ENCODE measurements around the gene MAG. TPM values are rescaled to one million over a fixed set of nuclear protein-coding genes. Genes with fewer than 3 reads are reported as not detected.

Gene MAG
- total RNA-seq, 1 experiment from 2014 or later: 13.4 TPM

DNA sequence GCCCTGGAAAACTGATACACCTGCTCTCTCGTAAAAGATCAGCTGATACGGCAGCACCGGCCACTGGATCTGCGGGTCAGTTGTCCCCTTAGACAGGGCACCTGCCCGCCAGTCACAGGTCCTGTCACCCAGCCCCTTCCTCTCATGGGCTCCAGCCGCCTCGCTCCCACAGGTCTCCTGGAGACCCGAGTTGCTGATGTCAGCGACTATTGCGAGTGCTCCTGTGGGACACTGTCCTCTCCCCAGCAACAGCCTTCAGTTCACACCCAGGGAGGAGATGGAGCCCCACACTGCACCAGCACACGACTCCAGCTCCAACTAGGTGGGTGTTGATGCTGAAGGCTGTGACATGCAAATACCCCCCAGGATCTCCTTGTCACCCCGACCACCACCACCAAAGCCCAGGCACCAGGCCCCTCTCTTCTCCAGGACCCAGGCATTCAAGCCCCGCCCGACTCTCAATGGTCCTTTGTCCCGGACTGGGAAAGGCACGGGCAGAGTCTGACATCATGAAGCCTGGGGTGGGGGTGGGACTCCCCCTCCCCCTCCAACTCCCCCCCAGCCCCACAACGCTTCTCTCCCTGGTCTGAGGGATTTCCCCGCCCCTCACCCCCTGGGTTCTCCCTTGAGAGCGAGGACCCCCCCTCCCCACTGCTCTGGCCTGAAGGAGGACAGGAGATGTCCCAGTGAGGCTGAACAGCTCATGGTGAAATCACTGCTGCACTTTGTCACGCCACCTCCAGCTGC, 1.4 kb upstream of the MAG start:
- ChIA-PET POLR2A (ENCODE audit: unreplicated experiment) (no interaction called here), CTCF (interaction anchor here (0.5 to 0.6 kb wide), 2 partner anchors 65 to 220 kb away, joined by 4 to 13 read pairs; no protein-coding TSS in a partner anchor)
- H3K4me2 ChIP-seq: no peak overlapping the region
- no peaks in the 10 kb centered on the region for H3K36me3 ChIP-seq (ENCODE audit: low read depth)
- intact Hi-C loops (cut with micrococcal nuclease; ENCODE audit: unreplicated experiment): no loop called here
- DNase-seq: no peak
- no TSS peak for BruUV-seq (replicated peaks)
- no peak for TF ChIP-seq EZH2 (IDR thresholded peaks at IDR 0.05; ENCODE audit: low read depth)
- TF ChIP-seq, protein P1, sequence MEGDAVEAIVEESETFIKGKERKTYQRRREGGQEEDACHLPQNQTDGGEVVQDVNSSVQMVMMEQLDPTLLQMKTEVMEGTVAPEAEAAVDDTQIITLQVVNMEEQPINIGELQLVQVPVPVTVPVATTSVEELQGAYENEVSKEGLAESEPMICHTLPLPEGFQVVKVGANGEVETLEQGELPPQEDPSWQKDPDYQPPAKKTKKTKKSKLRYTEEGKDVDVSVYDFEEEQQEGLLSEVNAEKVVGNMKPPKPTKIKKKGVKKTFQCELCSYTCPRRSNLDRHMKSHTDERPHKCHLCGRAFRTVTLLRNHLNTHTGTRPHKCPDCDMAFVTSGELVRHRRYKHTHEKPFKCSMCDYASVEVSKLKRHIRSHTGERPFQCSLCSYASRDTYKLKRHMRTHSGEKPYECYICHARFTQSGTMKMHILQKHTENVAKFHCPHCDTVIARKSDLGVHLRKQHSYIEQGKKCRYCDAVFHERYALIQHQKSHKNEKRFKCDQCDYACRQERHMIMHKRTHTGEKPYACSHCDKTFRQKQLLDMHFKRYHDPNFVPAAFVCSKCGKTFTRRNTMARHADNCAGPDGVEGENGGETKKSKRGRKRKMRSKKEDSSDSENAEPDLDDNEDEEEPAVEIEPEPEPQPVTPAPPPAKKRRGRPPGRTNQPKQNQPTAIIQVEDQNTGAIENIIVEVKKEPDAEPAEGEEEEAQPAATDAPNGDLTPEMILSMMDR (conservative IDR thresholded peaks at IDR 0.05): no peak
- H2AFZ ChIP-seq: no peak overlapping the region
- no peak overlapping the region for H3K4me3 ChIP-seq
- peaks cover 8% of the 10 kb centered on the region; the same call in 1 of the 2 replicates for H3F3A ChIP-seq (ENCODE audit: insufficient read depth, low read depth)
- H3K27me3 ChIP-seq (ENCODE audit: insufficient read depth, low read depth): 0 out of 2 replicates have a peak, but pooled peaks cover 3% of the 10 kb centered on the region
- H3K4me1 ChIP-seq (replicated peaks; ENCODE audit: insufficient read depth): peaks cover 11% of the 10 kb centered on the region; the same call in 1 of the 2 replicates
- no peaks in the 10 kb centered on the region for H4K20me1 ChIP-seq (ENCODE audit: insufficient read depth)
- H3K9me2 ChIP-seq (ENCODE audit: insufficient read depth): no peaks in the 10 kb centered on the region
- no peaks in the 10 kb centered on the region for H3K9me3 ChIP-seq (ENCODE audit: insufficient read depth, low read depth)
- no peak overlapping the region for H3K27ac ChIP-seq
- H3K79me2 ChIP-seq (ENCODE audit: low read depth): no peaks in the 10 kb centered on the region

DNA sequence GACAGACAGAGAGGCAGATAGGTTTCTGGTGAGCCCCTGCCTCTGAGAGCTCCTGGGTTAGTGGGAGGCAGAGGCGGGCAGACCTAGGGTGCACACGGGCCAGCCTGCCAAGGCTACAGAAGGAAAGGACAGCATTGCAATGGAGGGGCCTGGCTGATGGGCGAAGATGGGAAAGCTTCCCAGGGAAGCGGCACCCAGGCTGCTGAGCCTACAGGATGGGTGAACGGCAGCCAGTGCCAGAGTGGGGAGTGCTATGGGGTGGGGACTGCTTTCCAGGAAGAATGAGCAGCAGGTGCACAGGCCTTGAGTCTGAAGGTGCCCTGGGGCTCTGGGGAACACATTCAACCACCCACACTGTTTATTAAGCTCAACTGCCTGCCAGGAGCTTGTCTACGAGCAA, 702 bp upstream of the MAG start:
- CTCF ChIA-PET: interaction anchor here (0.5 to 0.7 kb wide), 3 partner anchors 15 to 219 kb away, joined by 3 to 13 read pairs (median 4); no protein-coding TSS in a partner anchor
- intact Hi-C loops (cut with micrococcal nuclease; ENCODE audit: unreplicated experiment): no loop called here
- DNase-seq: peak in 1 of 2 experiments; percentile 54
- H3K27me3 ChIP-seq (ENCODE audit: insufficient read depth, low read depth): 0 out of 2 replicates have a peak, but pooled peaks cover 3% of the 10 kb centered on the region
- no TSS peak for BruUV-seq (replicated peaks)
- H3K9me3 ChIP-seq (ENCODE audit: insufficient read depth, low read depth): no peaks in the 10 kb centered on the region
- H3K27ac ChIP-seq: no peak overlapping the region
- peaks cover 11% of the 10 kb centered on the region; the same call in 1 of the 2 replicates for H3K4me1 ChIP-seq (replicated peaks; ENCODE audit: insufficient read depth)
- no peak overlapping the region for H2AFZ ChIP-seq
- no peaks in the 10 kb centered on the region for H3K36me3 ChIP-seq (ENCODE audit: low read depth)
- no peaks in the 10 kb centered on the region for H4K20me1 ChIP-seq (ENCODE audit: insufficient read depth)
- H3K79me2 ChIP-seq (ENCODE audit: low read depth): no peaks in the 10 kb centered on the region
- H3F3A ChIP-seq (ENCODE audit: insufficient read depth, low read depth): peaks cover 14% of the 10 kb centered on the region; the same call in 1 of the 2 replicates
- TF ChIP-seq EZH2 (IDR thresholded peaks at IDR 0.05; ENCODE audit: low read depth): no peak
- TF ChIP-seq, protein P1 (conservative IDR thresholded peaks at IDR 0.05): no peak
- POLR2A ChIA-PET (ENCODE audit: unreplicated experiment): no interaction called here
- H3K4me3 ChIP-seq: no peak overlapping the region
- no peak overlapping the region for H3K4me2 ChIP-seq
- H3K9me2 ChIP-seq (ENCODE audit: insufficient read depth): no peaks in the 10 kb centered on the region

DNA sequence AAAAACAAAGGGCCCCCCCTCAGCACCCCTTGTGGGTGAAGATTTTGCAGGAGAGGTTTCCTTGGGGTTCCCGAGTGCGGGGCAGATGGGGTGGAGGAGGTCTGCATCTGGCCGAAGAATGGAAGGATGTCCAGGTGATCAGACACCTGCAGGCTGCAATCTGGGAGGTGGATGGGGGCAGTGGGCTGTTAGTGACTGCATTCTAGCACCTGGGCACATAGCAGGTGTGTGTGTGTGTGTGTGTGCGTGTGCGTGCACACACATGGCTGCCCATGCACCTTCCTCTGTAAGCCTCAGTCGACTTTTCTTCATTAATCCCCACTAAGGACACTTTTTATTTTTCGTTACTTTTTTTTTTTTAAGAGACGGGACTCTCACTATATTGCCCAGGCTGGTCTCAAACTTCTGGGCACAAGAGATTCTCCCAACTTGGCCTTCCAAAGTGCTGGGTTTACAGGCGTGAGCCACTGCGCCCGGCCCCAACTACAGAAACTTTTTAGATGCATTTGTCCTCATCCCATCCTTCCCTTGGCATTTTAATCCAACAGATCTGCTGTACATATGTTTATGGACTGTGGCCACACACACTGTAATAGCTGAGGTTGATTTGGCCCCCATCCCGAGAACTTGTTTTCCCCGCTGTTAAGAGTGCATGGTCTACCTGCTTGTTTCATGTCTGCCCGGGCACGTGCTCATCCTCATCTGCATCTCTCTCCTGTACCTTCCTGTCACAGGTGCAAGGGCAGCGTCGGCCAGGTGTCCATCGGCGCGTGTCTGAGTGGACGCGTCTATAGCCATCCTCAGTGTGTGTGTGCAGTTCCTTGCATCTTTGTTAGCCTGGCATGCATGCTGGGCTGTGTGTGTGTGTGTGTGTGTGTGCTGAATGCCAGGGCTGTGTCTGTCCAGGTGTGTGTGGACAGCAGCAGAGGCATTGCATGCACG, 731 bp downstream of the MAG start:
- CTCF ChIA-PET: no interaction called here

More for the DNA sequence above, 731 bp downstream of the MAG start:
- H4K20me1 ChIP-seq (ENCODE audit: insufficient read depth): no peaks in the 10 kb centered on the region
- no peaks in the 10 kb centered on the region for H3K79me2 ChIP-seq (ENCODE audit: low read depth)
- no peak for DNase-seq
- no peaks in the 10 kb centered on the region for H3K36me3 ChIP-seq (ENCODE audit: low read depth)
- POLR2A ChIA-PET (ENCODE audit: unreplicated experiment): no interaction called here
- 0 out of 2 replicates have a peak, but pooled peaks cover 3% of the 10 kb centered on the region for H3K27me3 ChIP-seq (ENCODE audit: insufficient read depth, low read depth)
- no peak overlapping the region for H2AFZ ChIP-seq
- H3K4me3 ChIP-seq: no peak overlapping the region
- H3K4me1 ChIP-seq (replicated peaks; ENCODE audit: insufficient read depth): peaks cover 11% of the 10 kb centered on the region; the same call in 1 of the 2 replicates
- no peak for TF ChIP-seq EZH2 (IDR thresholded peaks at IDR 0.05; ENCODE audit: low read depth)
- TF ChIP-seq, protein P1 (conservative IDR thresholded peaks at IDR 0.05): no peak
- no peaks in the 10 kb centered on the region for H3K9me3 ChIP-seq (ENCODE audit: insufficient read depth, low read depth)
- no peak overlapping the region for H3K4me2 ChIP-seq
- H3K27ac ChIP-seq: no peak overlapping the region
- no peaks in the 10 kb centered on the region for H3K9me2 ChIP-seq (ENCODE audit: insufficient read depth)
- intact Hi-C loops (cut with micrococcal nuclease; ENCODE audit: unreplicated experiment): no loop called here
- BruUV-seq (replicated peaks): no TSS peak
- peaks cover 22% of the 10 kb centered on the region; the same call in 1 of the 2 replicates for H3F3A ChIP-seq (ENCODE audit: insufficient read depth, low read depth)

Data from PC-9 (cell line).